ENCODE measurements around the gene TRIP13. TPM values are rescaled to one million over a fixed set of nuclear protein-coding genes. Genes with fewer than 3 reads are reported as not detected.

Gene TRIP13
- total and polyA plus RNA-seq, 2 experiments from 2014 or later: 10.4 to 12.4 TPM

GRCh38 chr5:864492-865167, 28.1 kb upstream of the TRIP13 start:
- H3K27ac ChIP-seq: no peak overlapping the region
- no peaks in the 10 kb centered on the region for H3K9me3 ChIP-seq (ENCODE audit: low read depth)
- no peaks in the 10 kb centered on the region for H3K4me1 ChIP-seq (ENCODE audit: low read depth)
- TF ChIP-seq, protein P1, sequence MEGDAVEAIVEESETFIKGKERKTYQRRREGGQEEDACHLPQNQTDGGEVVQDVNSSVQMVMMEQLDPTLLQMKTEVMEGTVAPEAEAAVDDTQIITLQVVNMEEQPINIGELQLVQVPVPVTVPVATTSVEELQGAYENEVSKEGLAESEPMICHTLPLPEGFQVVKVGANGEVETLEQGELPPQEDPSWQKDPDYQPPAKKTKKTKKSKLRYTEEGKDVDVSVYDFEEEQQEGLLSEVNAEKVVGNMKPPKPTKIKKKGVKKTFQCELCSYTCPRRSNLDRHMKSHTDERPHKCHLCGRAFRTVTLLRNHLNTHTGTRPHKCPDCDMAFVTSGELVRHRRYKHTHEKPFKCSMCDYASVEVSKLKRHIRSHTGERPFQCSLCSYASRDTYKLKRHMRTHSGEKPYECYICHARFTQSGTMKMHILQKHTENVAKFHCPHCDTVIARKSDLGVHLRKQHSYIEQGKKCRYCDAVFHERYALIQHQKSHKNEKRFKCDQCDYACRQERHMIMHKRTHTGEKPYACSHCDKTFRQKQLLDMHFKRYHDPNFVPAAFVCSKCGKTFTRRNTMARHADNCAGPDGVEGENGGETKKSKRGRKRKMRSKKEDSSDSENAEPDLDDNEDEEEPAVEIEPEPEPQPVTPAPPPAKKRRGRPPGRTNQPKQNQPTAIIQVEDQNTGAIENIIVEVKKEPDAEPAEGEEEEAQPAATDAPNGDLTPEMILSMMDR (IDR thresholded peaks at IDR 0.05; ENCODE audit: low read depth, low read length): no peak
- peaks cover 27% of the 10 kb centered on the region for H3K36me3 ChIP-seq
- DNase-seq (ENCODE audit: low read depth in 1 of 2, low spot score in 1 of 2): no peak
- H3K27me3 ChIP-seq: no peaks in the 10 kb centered on the region
- H3K4me3 ChIP-seq: no peak overlapping the region

- H3K4me1 ChIP-seq (ENCODE audit: low read depth): no peaks in the 10 kb centered on the region
- TF ChIP-seq, protein P1 (IDR thresholded peaks at IDR 0.05; ENCODE audit: low read depth, low read length): no peak
- no peak overlapping the region for H3K27ac ChIP-seq
- peaks cover 31% of the 10 kb centered on the region for H3K36me3 ChIP-seq
- DNase-seq (ENCODE audit: low read depth in 1 of 2, low spot score in 1 of 2): no peak
- H3K4me3 ChIP-seq: no peak overlapping the region
- no peaks in the 10 kb centered on the region for H3K9me3 ChIP-seq (ENCODE audit: low read depth)
- H3K27me3 ChIP-seq: no peaks in the 10 kb centered on the region
Observed at GRCh38 chr5:865168-865521, 27.5 kb upstream of the TRIP13 start.

- Histone ChIP-seq H3K27ac (no peak overlapping the region), H3K36me3 (peaks cover 35% of the 10 kb centered on the region), H3K4me3 (no peak overlapping the region), H3K4me1 (ENCODE audit: low read depth) (no peaks in the 10 kb centered on the region), H3K27me3 (no peaks in the 10 kb centered on the region), H3K9me3 (ENCODE audit: low read depth) (no peaks in the 10 kb centered on the region)
- DNase-seq (ENCODE audit: low read depth in 1 of 2, low spot score in 1 of 2): no peak
- TF ChIP-seq, protein P1 (IDR thresholded peaks at IDR 0.05; ENCODE audit: low read depth, low read length): no peak
Observed at GRCh38 chr5:865771-866170, 26.9 kb upstream of the TRIP13 start.

GRCh38 chr5:867300-867870, 25.3 kb upstream of the TRIP13 start:
- H3K9me3 ChIP-seq (ENCODE audit: low read depth): no peaks in the 10 kb centered on the region
- H3K4me1 ChIP-seq (ENCODE audit: low read depth): no peaks in the 10 kb centered on the region
- DNase-seq (ENCODE audit: low read depth in 1 of 2, low spot score in 1 of 2): no peak
- H3K36me3 ChIP-seq: peaks cover 43% of the 10 kb centered on the region
- TF ChIP-seq, protein P1 (IDR thresholded peaks at IDR 0.05; ENCODE audit: low read depth, low read length): no peak
- no peak overlapping the region for H3K27ac ChIP-seq
- no peak overlapping the region for H3K4me3 ChIP-seq
- no peaks in the 10 kb centered on the region for H3K27me3 ChIP-seq

GRCh38 chr5:868428-869135, 24.1 kb upstream of the TRIP13 start:
- no peak for DNase-seq (ENCODE audit: low read depth in 1 of 2, low spot score in 1 of 2)
- Histone ChIP-seq H3K4me3 (no peak overlapping the region), H3K27ac (no peak overlapping the region), H3K4me1 (ENCODE audit: low read depth) (no peaks in the 10 kb centered on the region), H3K9me3 (ENCODE audit: low read depth) (no peaks in the 10 kb centered on the region), H3K27me3 (no peaks in the 10 kb centered on the region), H3K36me3 (peaks cover 43% of the 10 kb centered on the region)
- TF ChIP-seq, protein P1 (IDR thresholded peaks at IDR 0.05; ENCODE audit: low read depth, low read length): no peak

Measured in cardiac muscle cell (in vitro differentiated cells and primary cell).